ENCODE data around the gene SERPING1.

Gene SERPING1

GRCh38 chr11:57597461-57597915, at the start of gene SERPING1:
SERPING1 (plus strand) TSS chr11:57597685; CDS start chr11:57598271, 586 bp downstream.
- no peak for DNase-seq

- DNase-seq: no peak
Measured at GRCh38 chr11:57547854-57548377, 49.6 kb upstream of the SERPING1 start.

GRCh38 chr11:57549983-57550382, 47.5 kb upstream of the SERPING1 start:
- DNase-seq: no peak

GRCh38 chr11:57551941-57552340, 45.5 kb upstream of the SERPING1 start:
- DNase-seq: no peak

GRCh38 chr11:57552479-57552878, 45.0 kb upstream of the SERPING1 start:
- no peak for DNase-seq

- no peak for DNase-seq
Measured at GRCh38 chr11:57555393-57555792, 42.1 kb upstream of the SERPING1 start.

GRCh38 chr11:57556041-57556440, 41.4 kb upstream of the SERPING1 start:
- no peak for DNase-seq

- DNase-seq: no peak
Measured at GRCh38 chr11:57560146-57560545, 37.3 kb upstream of the SERPING1 start.

GRCh38 chr11:57562596-57562995, 34.9 kb upstream of the SERPING1 start:
- no peak for DNase-seq

- peak; percentile 61 for DNase-seq
Measured at GRCh38 chr11:57566005-57566904, 31.2 kb upstream of the SERPING1 start.

- DNase-seq: no peak
Measured at GRCh38 chr11:57566905-57567514, 30.5 kb upstream of the SERPING1 start.

- peak; percentile 65 for DNase-seq
Measured at GRCh38 chr11:57567515-57568329, 29.8 kb upstream of the SERPING1 start, which contains the start of gene UBE2L6. UBE2L6 (minus strand) TSS chr11:57567672; CDS start chr11:57567611, 61 bp downstream.

- peak; percentile 92 for DNase-seq
Measured at GRCh38 chr11:57568330-57568766, 29.1 kb upstream of the SERPING1 start.

- peak; percentile 48 for DNase-seq
Measured at GRCh38 chr11:57571606-57572005, 25.9 kb upstream of the SERPING1 start.

- no peak for DNase-seq
Measured at GRCh38 chr11:57574061-57574460, 23.4 kb upstream of the SERPING1 start.

- no peak for DNase-seq
Measured at GRCh38 chr11:57584341-57584740, 13.1 kb upstream of the SERPING1 start.

- no peak for DNase-seq
Measured at GRCh38 chr11:57585301-57585700, 12.2 kb upstream of the SERPING1 start.

GRCh38 chr11:57586711-57587245, 10.7 kb upstream of the SERPING1 start:
- DNase-seq: no peak

- DNase-seq: no peak
Measured at GRCh38 chr11:57588046-57588710, 9.3 kb upstream of the SERPING1 start.

GRCh38 chr11:57596266-57596885, 1.1 kb upstream of the SERPING1 start:
- no peak for DNase-seq

Measured in KG1 (cell line).